ENCODE data around the gene CSF1. TPM values are rescaled to one million over a fixed set of nuclear protein-coding genes. Genes with fewer than 3 reads are reported as not detected.

The CSF1 gene
- total RNA-seq, 1 donor from 2014 or later: 13.9 TPM

- H3K4me3 ChIP-seq: no peak overlapping the region
- H3K27me3 ChIP-seq (ENCODE audit: low read depth): no peaks in the 10 kb centered on the region
- H3K36me3 ChIP-seq: peaks cover 74% of the 10 kb centered on the region
- no peaks in the 10 kb centered on the region for H3K9me3 ChIP-seq (replicated peaks)
- intact Hi-C loops (cut with micrococcal nuclease): no loop called here
- H3K4me1 ChIP-seq: peaks cover 61% of the 10 kb centered on the region
- H3K27ac ChIP-seq (replicated peaks): peak overlapping the region; percentile 85
- no peak for DNase-seq
- no peak for TF ChIP-seq CTCF (IDR thresholded peaks at IDR 0.05; ENCODE audit: borderline replicate concordance)
Observed at GRCh38 chr1:109926662-109927300, 16.1 kb downstream of the CSF1 start.

- Histone ChIP-seq H3K36me3 (peaks cover 69% of the 10 kb centered on the region), H3K9me3 (replicated peaks) (no peaks in the 10 kb centered on the region), H3K27ac (replicated peaks) (peak overlapping the region; percentile 85), H3K4me3 (no peak overlapping the region), H3K27me3 (ENCODE audit: low read depth) (no peaks in the 10 kb centered on the region), H3K4me1 (peaks cover 58% of the 10 kb centered on the region)
- no peak for DNase-seq
- TF ChIP-seq CTCF (IDR thresholded peaks at IDR 0.05; ENCODE audit: borderline replicate concordance): no peak
- intact Hi-C loops (cut with micrococcal nuclease): no loop called here
Observed at GRCh38 chr1:109927356-109927755, 16.7 kb downstream of the CSF1 start.

- DNase-seq: peak; percentile 76
- Histone ChIP-seq H3K36me3 (peaks cover 63% of the 10 kb centered on the region), H3K9me3 (replicated peaks) (no peaks in the 10 kb centered on the region), H3K4me1 (peaks cover 58% of the 10 kb centered on the region), H3K27me3 (ENCODE audit: low read depth) (no peaks in the 10 kb centered on the region), H3K4me3 (no peak overlapping the region), H3K27ac (replicated peaks) (peak overlapping the region; percentile 85)
- intact Hi-C loops (cut with micrococcal nuclease): no loop called here
- no peak for TF ChIP-seq CTCF (IDR thresholded peaks at IDR 0.05; ENCODE audit: borderline replicate concordance)
Observed at GRCh38 chr1:109927911-109928321, 17.3 kb downstream of the CSF1 start.

- peak overlapping the region; percentile 85 for H3K27ac ChIP-seq (replicated peaks)
- intact Hi-C loops (cut with micrococcal nuclease): no loop called here
- no peaks in the 10 kb centered on the region for H3K27me3 ChIP-seq (ENCODE audit: low read depth)
- H3K9me3 ChIP-seq (replicated peaks): no peaks in the 10 kb centered on the region
- DNase-seq: peak; percentile 77
- peaks cover 60% of the 10 kb centered on the region for H3K4me1 ChIP-seq
- peaks cover 56% of the 10 kb centered on the region for H3K36me3 ChIP-seq
- no peak for TF ChIP-seq CTCF (IDR thresholded peaks at IDR 0.05; ENCODE audit: borderline replicate concordance)
- no peak overlapping the region for H3K4me3 ChIP-seq
Observed at GRCh38 chr1:109928591-109929111, 18.0 kb downstream of the CSF1 start.

GRCh38 chr1:109929170-109929569, 18.5 kb downstream of the CSF1 start:
- DNase-seq: no peak
- peaks cover 51% of the 10 kb centered on the region for H3K36me3 ChIP-seq
- no peaks in the 10 kb centered on the region for H3K27me3 ChIP-seq (ENCODE audit: low read depth)
- peak overlapping the region; percentile 85 for H3K27ac ChIP-seq (replicated peaks)
- no peak overlapping the region for H3K4me3 ChIP-seq
- no peak for TF ChIP-seq CTCF (IDR thresholded peaks at IDR 0.05; ENCODE audit: borderline replicate concordance)
- intact Hi-C loops (cut with micrococcal nuclease): no loop called here
- H3K9me3 ChIP-seq (replicated peaks): no peaks in the 10 kb centered on the region
- peaks cover 65% of the 10 kb centered on the region for H3K4me1 ChIP-seq
